NCI-H345 (cell line): ENCODE data around the gene PHAF1.

Experiments used
- DNase-seq: peaks from one replicate; lab custom pipeline; 2025; lab: John Stamatoyannopoulos, UW

Gene PHAF1

GRCh38 chr16:67147437-67148140 is 37.8 kb downstream of the PHAF1 start:
- no peak for DNase-seq

- no peak for DNase-seq
These were observed 38.5 kb downstream of the PHAF1 start for GRCh38 chr16:67148221-67148620.

- no peak for DNase-seq
These were observed 39.0 kb downstream of the PHAF1 start for GRCh38 chr16:67148656-67149275.

GRCh38 chr16:67149276-67150046 is 39.7 kb downstream of the PHAF1 start:
- no peak for DNase-seq

GRCh38 chr16:67150047-67150832 is 40.5 kb downstream of the PHAF1 start:
- DNase-seq = peak; percentile 39

GRCh38 chr16:67150833-67151396 is 41.2 kb downstream of the PHAF1 start, which contains the start of gene B3GNT9:
B3GNT9 (minus strand) TSS chr16:67150998; CDS start chr16:67150485, 513 bp downstream.
- DNase-seq = peak; percentile 58

GRCh38 chr16:67151431-67152097 is 41.8 kb downstream of the PHAF1 start:
- no peak for DNase-seq

GRCh38 chr16:67154578-67155294 is 45.0 kb downstream of the PHAF1 start:
- DNase-seq = no peak

GRCh38 chr16:67155295-67156142 is 45.8 kb downstream of the PHAF1 start:
- peak; percentile 69 for DNase-seq

- DNase-seq = no peak
These were observed 46.6 kb downstream of the PHAF1 start for GRCh38 chr16:67156143-67156844.

GRCh38 chr16:67157106-67157748 is 47.5 kb downstream of the PHAF1 start:
- DNase-seq = no peak

- no peak for DNase-seq
These were observed 48.3 kb downstream of the PHAF1 start for GRCh38 chr16:67157892-67158635.

GRCh38 chr16:67158637-67159600 is 49.2 kb downstream of the PHAF1 start:
- peak; percentile 10 for DNase-seq

- DNase-seq = no peak
These were observed 51.9 kb downstream of the PHAF1 start for GRCh38 chr16:67161595-67162058.

GRCh38 chr16:67162506-67163163 is 52.9 kb downstream of the PHAF1 start:
- DNase-seq = no peak
